Left lung (tissue), 10 donors: ENCODE data around the gene GDA. TPM values are rescaled to one million over a fixed set of nuclear protein-coding genes. Genes with fewer than 3 reads are reported as not detected.

ENCODE experiments used
- ATAC-seq: fragments of 200-7000 bp; cut with Tn5 transposase; one replicate; pipeline ENCODE4 v1.9.1; 2020; ENCODE audit warnings: moderate library complexity
- DNase-seq, 4 donors: peaks; one replicate each; pipeline ENCODE4 v3.0.0-alpha.2; 2013 to 2020
- H3K27ac ChIP-seq, 2 donors: fragments of 200-600 bp; sonication (generic) in 1 of 2; one replicate each; pipeline versions ENCODE4 v1.5.0 to v1.8.0; 2020 to 2021
- H3K27me3 ChIP-seq, 2 donors: fragments of 200-600 bp; sonication (generic) in 1 of 2; one replicate each; pipeline versions ENCODE4 v1.5.0 to v1.8.0; 2020 to 2021
- H3K36me3 ChIP-seq, 2 donors: fragments of 200-600 bp; sonication (generic) in 1 of 2; one replicate each; pipeline versions ENCODE4 v1.5.0 to v1.8.0; 2020 to 2021
- H3K4me1 ChIP-seq, 2 donors: fragments of 200-600 bp; one replicate each; pipeline ENCODE4 v1.8.0; 2021
- H3K4me3 ChIP-seq, 2 donors: fragments of 200-600 bp; sonication (generic) in 1 of 2; one replicate each; pipeline versions ENCODE4 v1.5.0 to v1.8.0; 2020 to 2021; ENCODE audit warnings: mild to moderate bottlenecking in 1 of 2
- H3K9me3 ChIP-seq, 2 donors: fragments of 200-600 bp; sonication (generic) in 1 of 2; one replicate each; pipeline versions ENCODE4 v1.5.0 to v1.8.0; 2020 to 2021
- CTCF ChIP-seq, 2 donors: fragments of 200-600 bp; sonication (generic) in 1 of 2; IDR thresholded peaks; one replicate each; pipeline versions ENCODE4 v1.5.0 to v1.8.0; 2021; ENCODE audit warnings: antibody characterized with exemption in 2 of 2
- intact Hi-C, 2 donors: fragments of 100-400 bp; cut with DNase I; formaldehyde crosslinking; loops; one replicate each; pipeline versions ENCODE4 v1.11.2 to v1.14.2; 2022
- polyA plus RNA-seq, 6 donors: library from polyadenylated mRNA; unstranded; fragments of 120-200 nt; gene quantifications; one replicate each; pipeline ENCODE4 v1.2.1, GENCODE V29; 2013; ENCODE audit not compliant: insufficient read length in 6 of 6
- total RNA-seq, 2 donors: library from RNA; stranded (reverse); fragmentation: NEBNext Ultra II Directional; extraction: Animal tissue kit (Norgen Biotek cat#: 25700); gene quantifications; one replicate each; pipeline ENCODE4 v1.2.1, GENCODE V29; 2021
- donor health status: DM: no; HTN: yes; CAD: no.
- donor health status: DM: no; HTN: no; CAD: no.

The GDA gene
- total and polyA plus RNA-seq, 8 donors, result 0.08 to 0.31 (median 0.17) TPM; not detected in 1

GRCh38 chr9:72165821-72166547 lies 16.7 kb downstream of the GDA start:
- TF ChIP-seq CTCF (IDR thresholded peaks at IDR 0.05), result no peak
- no peak overlapping the region for H3K4me3 ChIP-seq
- intact Hi-C loops, result no loop called here
- no peaks in the 10 kb centered on the region for H3K36me3 ChIP-seq
- H3K27me3 ChIP-seq, result no peaks in the 10 kb centered on the region
- no peaks in the 10 kb centered on the region for H3K4me1 ChIP-seq
- H3K27ac ChIP-seq, result no peak overlapping the region
- H3K9me3 ChIP-seq, result no peaks in the 10 kb centered on the region
- ATAC-seq, result no peak
- no peak for DNase-seq

DNA sequence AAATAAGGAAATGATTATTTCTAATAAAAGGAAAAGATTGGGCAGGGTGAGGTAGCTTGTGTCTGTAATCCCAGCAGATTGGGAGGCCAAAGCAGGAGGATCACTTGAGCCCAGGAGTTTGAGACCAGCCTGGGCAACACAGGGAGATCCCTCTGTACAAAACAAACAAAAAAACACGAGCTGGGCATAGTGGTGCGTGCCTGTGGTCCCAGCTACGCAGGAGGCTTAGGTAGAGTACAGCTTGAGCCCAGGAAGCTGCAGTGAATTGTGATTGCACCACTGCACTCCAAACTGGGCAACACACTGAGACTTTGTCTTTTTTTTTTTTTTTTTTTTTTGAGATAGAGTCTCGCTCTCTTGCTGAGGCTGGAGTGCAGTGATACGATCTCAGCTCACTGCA lies 18.8 kb downstream of the GDA start:
- TF ChIP-seq CTCF (IDR thresholded peaks at IDR 0.05), result no peak
- no peaks in the 10 kb centered on the region for H3K4me1 ChIP-seq
- intact Hi-C loops, result no loop called here

DNA sequence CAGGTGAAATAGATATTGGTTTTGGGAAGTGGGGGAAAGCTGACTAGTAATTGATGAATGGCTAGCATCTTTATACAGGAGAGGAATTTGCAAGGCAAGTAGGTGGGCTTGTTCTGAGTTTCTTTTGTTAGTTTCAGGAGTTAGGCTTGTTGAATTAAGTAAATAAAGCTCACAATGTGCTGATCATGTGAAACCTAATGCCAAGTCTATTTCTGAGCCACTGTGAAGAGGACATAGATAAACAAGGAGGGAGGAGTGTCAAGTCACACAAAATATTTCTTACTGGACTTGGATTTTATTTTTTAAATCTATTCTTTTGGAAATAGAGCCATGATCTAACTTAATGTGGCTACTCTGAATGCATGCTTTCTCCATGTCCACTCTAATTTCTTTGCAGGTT lies 19.9 kb downstream of the GDA start:
- no peaks in the 10 kb centered on the region for H3K4me1 ChIP-seq
- DNase-seq (no peak), ATAC-seq (no peak)
- H3K9me3 ChIP-seq, result no peaks in the 10 kb centered on the region
- no peaks in the 10 kb centered on the region for H3K36me3 ChIP-seq
- intact Hi-C loops, result no loop called here
- TF ChIP-seq CTCF (IDR thresholded peaks at IDR 0.05), result no peak
- H3K4me3 ChIP-seq, result no peak overlapping the region
- H3K27ac ChIP-seq, result no peak overlapping the region
- H3K27me3 ChIP-seq, result no peaks in the 10 kb centered on the region

More for the DNA sequence above, 18.8 kb downstream of the GDA start:
- no peaks in the 10 kb centered on the region for H3K36me3 ChIP-seq
- H3K4me3 ChIP-seq, result no peak overlapping the region
- H3K27me3 ChIP-seq, result no peaks in the 10 kb centered on the region
- no peak overlapping the region for H3K27ac ChIP-seq
- no peaks in the 10 kb centered on the region for H3K9me3 ChIP-seq
- ATAC-seq (no peak), DNase-seq (no peak)

DNA sequence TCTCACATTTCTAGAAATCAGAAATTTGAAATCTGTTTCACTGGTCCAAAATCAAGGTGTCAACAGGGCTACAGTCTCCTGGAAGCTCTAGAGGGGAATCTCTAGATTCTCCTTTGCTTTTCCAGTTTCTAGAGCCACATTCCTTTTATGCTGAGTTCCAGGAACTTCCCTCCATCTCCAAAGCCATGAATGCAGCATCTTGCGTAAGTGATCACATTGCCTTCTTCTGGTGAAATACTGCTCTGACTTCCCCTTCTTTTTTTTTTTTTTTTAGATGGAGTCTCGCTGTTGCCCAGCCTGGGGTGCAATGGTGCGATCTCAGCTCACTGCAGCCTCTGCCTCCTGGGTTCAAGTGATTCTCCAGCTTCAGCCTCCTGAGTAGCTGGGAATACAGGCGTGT lies 23.8 kb downstream of the GDA start:
- no peak for DNase-seq
- no peaks in the 10 kb centered on the region for H3K9me3 ChIP-seq
- no peak overlapping the region for H3K4me3 ChIP-seq
- no peaks in the 10 kb centered on the region for H3K27me3 ChIP-seq
- no peak for ATAC-seq
- intact Hi-C loops, result no loop called here
- H3K36me3 ChIP-seq, result no peaks in the 10 kb centered on the region
- no peak for TF ChIP-seq CTCF (IDR thresholded peaks at IDR 0.05)
- H3K27ac ChIP-seq, result no peak overlapping the region
- H3K4me1 ChIP-seq, result no peaks in the 10 kb centered on the region

- no peak overlapping the region for H3K27ac ChIP-seq
- peaks cover 0 to 3% of the 10 kb centered on the region in 2 donors for H3K9me3 ChIP-seq
- no peak for TF ChIP-seq CTCF (IDR thresholded peaks at IDR 0.05)
- ATAC-seq (no peak), DNase-seq (no peak)
- no peak overlapping the region for H3K4me3 ChIP-seq
- no peaks in the 10 kb centered on the region for H3K27me3 ChIP-seq
- intact Hi-C loops, result no loop called here
- H3K36me3 ChIP-seq, result no peaks in the 10 kb centered on the region
- no peaks in the 10 kb centered on the region for H3K4me1 ChIP-seq
These were observed 36.3 kb downstream of the GDA start for GRCh38 chr9:72185561-72185960.
